Measurements from ENCODE around the gene KCNF1.

GRCh38 chr2:10951558-10952414, 40.1 kb downstream of the KCNF1 start:
- TF ChIP-seq CTCF (conservative IDR thresholded peaks at IDR 0.05) (no peak), ZFX (IDR thresholded peaks at IDR 0.05) (no peak)
